ENCODE results near the gene TIMMDC1. TPM values are rescaled to one million over a fixed set of nuclear protein-coding genes. Genes with fewer than 3 reads are reported as not detected.
A peak's percentile ranks its signal among the peaks of the same experiment; 100 is the strongest.

The TIMMDC1 gene
- total RNA-seq, 4 donors from 2014 or later: 25.7 to 50.8 (median 35.0) TPM

DNA sequence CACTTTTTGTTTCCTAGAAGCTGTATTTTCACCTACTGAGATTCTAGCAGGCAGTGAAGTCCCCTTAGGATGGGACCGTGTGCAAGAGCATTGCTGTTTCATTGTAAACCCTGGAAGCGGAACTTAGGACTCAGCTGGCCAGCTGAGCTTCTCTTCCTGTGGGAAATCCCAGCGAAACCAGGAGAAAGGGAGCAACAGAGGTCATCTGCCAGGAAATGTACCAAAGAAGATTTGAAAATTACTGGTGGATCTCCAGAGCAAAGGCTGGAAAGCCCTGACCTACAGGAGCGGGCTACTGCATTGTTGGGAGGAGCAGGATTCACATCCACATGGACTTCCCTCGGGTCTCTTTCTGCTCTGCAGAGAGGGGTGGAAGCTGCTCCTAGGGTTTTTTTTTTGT is 73.3 kb downstream of the TIMMDC1 start:
- Histone ChIP-seq H3K9me3 (no peaks in the 10 kb centered on the region), H3K4me3 (no peak overlapping the region), H3K27me3 (no peaks in the 10 kb centered on the region), H3K4me1 (no peaks in the 10 kb centered on the region), H3K36me3 (no peaks in the 10 kb centered on the region), H3K27ac (peak overlapping the region in 2 of 4 donors; percentile 17 to 19)
- 68 to 86% methylated on average over 1 to 5 of the region's 5 CpGs for whole genome bisulfite sequencing, 2 donors (ENCODE audit: low coverage in 1 of 2)
- DNase-seq: no peak
- TF ChIP-seq EP300 (IDR thresholded peaks at IDR 0.05; ENCODE audit: low read depth) (no peak), POLR2A (IDR thresholded peaks at IDR 0.05) (no peak), POLR2AphosphoS5 (IDR thresholded peaks at IDR 0.05) (no peak)
- TF ChIP-seq, protein P1, sequence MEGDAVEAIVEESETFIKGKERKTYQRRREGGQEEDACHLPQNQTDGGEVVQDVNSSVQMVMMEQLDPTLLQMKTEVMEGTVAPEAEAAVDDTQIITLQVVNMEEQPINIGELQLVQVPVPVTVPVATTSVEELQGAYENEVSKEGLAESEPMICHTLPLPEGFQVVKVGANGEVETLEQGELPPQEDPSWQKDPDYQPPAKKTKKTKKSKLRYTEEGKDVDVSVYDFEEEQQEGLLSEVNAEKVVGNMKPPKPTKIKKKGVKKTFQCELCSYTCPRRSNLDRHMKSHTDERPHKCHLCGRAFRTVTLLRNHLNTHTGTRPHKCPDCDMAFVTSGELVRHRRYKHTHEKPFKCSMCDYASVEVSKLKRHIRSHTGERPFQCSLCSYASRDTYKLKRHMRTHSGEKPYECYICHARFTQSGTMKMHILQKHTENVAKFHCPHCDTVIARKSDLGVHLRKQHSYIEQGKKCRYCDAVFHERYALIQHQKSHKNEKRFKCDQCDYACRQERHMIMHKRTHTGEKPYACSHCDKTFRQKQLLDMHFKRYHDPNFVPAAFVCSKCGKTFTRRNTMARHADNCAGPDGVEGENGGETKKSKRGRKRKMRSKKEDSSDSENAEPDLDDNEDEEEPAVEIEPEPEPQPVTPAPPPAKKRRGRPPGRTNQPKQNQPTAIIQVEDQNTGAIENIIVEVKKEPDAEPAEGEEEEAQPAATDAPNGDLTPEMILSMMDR (IDR thresholded peaks at IDR 0.05): no peak
- in situ Hi-C loops (cut with MboI; ENCODE audit: low pct_ligation_motif_present in 1 of 4, low pct_unique_long_range_greater_than_20kb in 1 of 4, low sequenced_read_pairs in 3 of 4): no loop called here
- intact Hi-C loops (cut with DNase I; ENCODE audit: low total_unique reads): no loop called here

Other genes starting within 250 kb of the TIMMDC1 start
- gene ARHGAP31, start 204.2 kb upstream of the TIMMDC1 start, total RNA-seq: 10 to 100 TPM in 2 of 4 donors, 1 to 10 TPM in 2; 6.7 to 68.5 (median 9.6) TPM
- gene TMEM39A, start 34.9 kb upstream of the TIMMDC1 start, total RNA-seq: 10 to 100 TPM in 3 of 4 donors, 1 to 10 TPM in 1; 7.1 to 38.4 (median 32.1) TPM
- gene POGLUT1, start 29.6 kb upstream of the TIMMDC1 start, total RNA-seq: 10 to 100 TPM in 2 of 4 donors, 1 to 10 TPM in 2; 1.5 to 16.7 (median 8.4) TPM
- 10 to 100 TPM in 1 of 4 donors, 1 to 10 TPM in 1, not detected in 2; 2.4 to 13.8 TPM for gene CD80, start 61.1 kb downstream of the TIMMDC1 start, total RNA-seq
- gene ADPRH, start 80.9 kb downstream of the TIMMDC1 start, total RNA-seq: 1 to 10 TPM; 1.8 to 2.4 (median 2.3) TPM
- gene PLA1A, start 99.3 kb downstream of the TIMMDC1 start, total RNA-seq: 1 to 10 TPM in 2 of 4 donors, under 1 TPM in 1, not detected in 1; 0.95 to 3.2 (median 2.2) TPM
- 10 to 100 TPM; 15.0 to 17.7 (median 15.6) TPM for gene POPDC2, start 162.0 kb downstream of the TIMMDC1 start, total RNA-seq
- 10 to 100 TPM in 2 of 4 donors, 1 to 10 TPM in 2; 2.2 to 49.2 (median 24.2) TPM for gene COX17, start 178.9 kb downstream of the TIMMDC1 start, total RNA-seq
- gene CFAP91, start 204.5 kb downstream of the TIMMDC1 start, total RNA-seq: 1 to 10 TPM in 2 of 4 donors, not detected in 2; 1.4 to 5.4 TPM

All from transverse colon (tissue), 4 donors.